Fibroblast of villous mesenchyme (primary cell): ENCODE results near the gene PPP2R2C. TPM values are rescaled to one million over a fixed set of nuclear protein-coding genes. Genes with fewer than 3 reads are reported as not detected.

Experiments
- DNase-seq: peaks from one replicate; pipeline ENCODE4 v3.0.0-alpha.2; 2010; ENCODE audit warnings: low read depth
- H3K4me3 ChIP-seq: 2 replicates; pipeline ENCODE4 v1.5.1; 2011; ENCODE audit warnings: low read depth, mild to moderate bottlenecking, low read length
- CTCF ChIP-seq: IDR thresholded peaks from 2 replicates; pipeline ENCODE4 v1.5.1; 2012; ENCODE audit warnings: low read depth, mild to moderate bottlenecking, low read length; ENCODE audit not compliant: insufficient read depth
- total RNA-seq: library from RNA; depleted of rRNA; stranded (reverse); fragments of >200 nt; gene quantifications from 2 replicates; pipeline ENCODE4 v1.2.3, GENCODE V29; 2012

PPP2R2C gene
- total RNA-seq, 1 donor: not detected

GRCh38 chr4:6446130-6446482 lies 26.3 kb downstream of the PPP2R2C start:
- TF ChIP-seq CTCF: no peak
- no peak for DNase-seq
- no peak overlapping the region for H3K4me3 ChIP-seq

- H3K4me3 ChIP-seq: no peak overlapping the region
- TF ChIP-seq CTCF: no peak
- DNase-seq: no peak
Observed at GRCh38 chr4:6445403-6446129, 26.8 kb downstream of the PPP2R2C start.

GRCh38 chr4:6444582-6444981 lies 27.8 kb downstream of the PPP2R2C start:
- no peak for DNase-seq
- no peak overlapping the region for H3K4me3 ChIP-seq
- TF ChIP-seq CTCF: no peak

- TF ChIP-seq CTCF: no peak
- DNase-seq: no peak
- no peak overlapping the region for H3K4me3 ChIP-seq
Observed at GRCh38 chr4:6443035-6444023, 29.1 kb downstream of the PPP2R2C start.

GRCh38 chr4:6442555-6442954 lies 29.9 kb downstream of the PPP2R2C start:
- no peak overlapping the region for H3K4me3 ChIP-seq
- DNase-seq: no peak
- no peak for TF ChIP-seq CTCF

- H3K4me3 ChIP-seq: no peak overlapping the region
- no peak for TF ChIP-seq CTCF
Observed at GRCh38 chr4:6441758-6442157, 30.7 kb downstream of the PPP2R2C start.

More at GRCh38 chr4:6441758-6442157, 30.7 kb downstream of the PPP2R2C start:
- no peak for DNase-seq
